Esophagus muscularis mucosa (tissue), 4 donors: ENCODE data around the gene EXOC3L4. TPM values are rescaled to one million over a fixed set of nuclear protein-coding genes. Genes with fewer than 3 reads are reported as not detected.

Source experiments
- DNase-seq: peaks from one replicate; pipeline ENCODE4 v3.0.0-alpha.2; 2017; ENCODE audit errors: extremely low spot score
- H3K27ac ChIP-seq, 4 donors: fragments of 200-600 bp; sonication (generic); replicated peaks in 1 of 4; 1 replicate in 3 of 4; 2 replicates in 1 of 4; pipeline ENCODE4 v1.5.1; 2016 to 2019; ENCODE audit warnings: mild to moderate bottlenecking in 1 of 4
- H3K27me3 ChIP-seq, 4 donors: fragments of 200-600 bp; sonication (generic); one replicate each; pipeline versions ENCODE4 v1.5.1 to v1.6.0; 2016 to 2019
- H3K36me3 ChIP-seq, 4 donors: fragments of 200-600 bp; sonication (generic); one replicate each; pipeline ENCODE4 v1.5.1; 2016 to 2019
- H3K4me1 ChIP-seq, 4 donors: fragments of 200-600 bp; sonication (generic); one replicate each; pipeline ENCODE4 v1.5.1; 2016 to 2019
- H3K4me3 ChIP-seq, 4 donors: fragments of 200-600 bp; sonication (generic); 1 replicate in 2 of 4; 2 replicates in 2 of 4; pipeline ENCODE4 v1.5.1; 2016 to 2019; ENCODE audit warnings: mild to moderate bottlenecking in 4 of 4, moderate library complexity in 1 of 4
- H3K9me3 ChIP-seq, 4 donors: fragments of 200-600 bp; sonication (generic); 1 replicate in 3 of 4; 2 replicates in 1 of 4; pipeline ENCODE4 v1.5.1; 2016 to 2019
- EP300 ChIP-seq: sonication (generic); formaldehyde crosslinking; IDR thresholded peaks from one replicate; pipeline ENCODE4 v1.6.1; 2017; ENCODE audit warnings: antibody characterized with exemption
- POLR2A ChIP-seq: fragments of 450-650 bp; IDR thresholded peaks from one replicate; pipeline ENCODE4 v1.6.1; 2017; ENCODE audit warnings: antibody characterized with exemption, moderate library complexity, mild to moderate bottlenecking, low read depth
- POLR2AphosphoS5 ChIP-seq, 2 donors: sonication (generic); formaldehyde crosslinking; IDR thresholded peaks; one replicate each; pipeline ENCODE4 v1.6.1; 2017; ENCODE audit warnings: antibody characterized with exemption in 2 of 2
- WGBS: methylation state at CpG from one replicate; pipeline ENCODE4 v1.1.5; 2018; 5-methylcytosine and 5-hydroxymethylcytosine counted together
- intact Hi-C: fragments of 100-400 bp; cut with DNase I; formaldehyde crosslinking; loops from one replicate; pipeline ENCODE4 v1.15.1; 2023
- total RNA-seq, 4 donors: library from RNA; depleted of rRNA; stranded (reverse); fragments of >200 nt; gene quantifications; one replicate each; pipeline versions ENCODE4 v1.1.0 to v1.2.1, GENCODE V29; 2016
- TF ChIP-seq, protein P1 (sequence below), 3 experiments: fragments of 200-600 bp in 2 of 3; fragments of 450-650 bp in 1 of 3; sonication (generic) in 2 of 3; IDR thresholded peaks; one replicate each; pipeline ENCODE4 v1.5.1; 2017 to 2019; ENCODE audit warnings: antibody characterized with exemption in 3 of 3, mild to moderate bottlenecking in 2 of 3, moderate library complexity in 1 of 3

EXOC3L4 gene
- total RNA-seq, 4 donors from 2014 or later, result 0.42 to 2.0 (median 1.2) TPM

DNA sequence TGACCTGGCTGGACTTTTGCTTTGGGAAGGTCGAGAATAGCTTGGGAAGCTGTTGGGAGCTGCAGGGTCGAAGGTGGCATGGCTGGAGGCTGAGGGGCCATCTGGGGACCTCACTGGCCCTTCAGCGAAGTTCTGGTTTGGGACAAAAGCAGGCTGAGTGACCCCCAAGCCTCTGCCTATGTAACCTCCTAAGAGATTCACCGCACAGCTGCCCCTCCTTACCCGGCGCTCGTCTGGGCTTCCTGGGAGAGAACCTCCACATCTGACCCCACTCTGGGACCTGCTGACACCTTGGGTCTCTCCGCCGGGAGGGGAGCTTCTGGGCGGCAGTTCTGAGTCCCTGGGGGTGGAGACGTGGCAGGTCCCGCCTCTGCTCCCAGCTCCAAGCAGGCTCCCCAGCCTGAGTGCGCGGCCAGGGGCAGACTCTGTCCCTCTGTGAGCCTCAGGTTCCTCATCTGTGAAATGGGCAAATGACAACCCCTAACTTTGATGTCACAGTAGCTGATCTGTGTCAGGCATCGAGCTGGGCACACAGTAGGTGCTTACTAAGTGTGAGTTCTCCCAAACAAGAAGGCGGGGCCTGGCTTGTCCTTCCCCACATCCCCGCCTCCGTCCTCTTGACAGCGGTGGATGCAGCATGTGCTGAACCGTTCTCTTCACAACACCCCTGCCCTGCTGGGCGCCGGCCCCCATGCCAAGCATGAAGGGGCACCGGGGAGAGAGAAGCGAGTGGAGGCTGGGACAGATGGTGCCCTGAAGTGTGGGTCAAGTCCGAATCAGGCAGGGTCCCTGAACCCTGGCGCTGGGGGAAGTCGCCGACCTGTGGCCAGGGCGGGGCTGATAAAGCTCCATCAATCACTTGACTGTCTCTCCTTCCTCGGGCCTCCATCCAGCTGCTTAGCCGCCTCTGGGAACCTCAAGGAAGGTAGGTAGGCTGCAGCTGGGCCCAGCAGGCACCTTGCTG is 3.8 kb downstream of the EXOC3L4 start:
- no peak overlapping the region for H3K27ac ChIP-seq
- H3K36me3 ChIP-seq, result no peaks in the 10 kb centered on the region
- H3K4me3 ChIP-seq, result no peak overlapping the region
- intact Hi-C loops, result no loop called here
- TF ChIP-seq POLR2A (no peak), POLR2AphosphoS5 (IDR thresholded peaks at IDR 0.05) (no peak), EP300 (no peak)
- TF ChIP-seq, protein P1, sequence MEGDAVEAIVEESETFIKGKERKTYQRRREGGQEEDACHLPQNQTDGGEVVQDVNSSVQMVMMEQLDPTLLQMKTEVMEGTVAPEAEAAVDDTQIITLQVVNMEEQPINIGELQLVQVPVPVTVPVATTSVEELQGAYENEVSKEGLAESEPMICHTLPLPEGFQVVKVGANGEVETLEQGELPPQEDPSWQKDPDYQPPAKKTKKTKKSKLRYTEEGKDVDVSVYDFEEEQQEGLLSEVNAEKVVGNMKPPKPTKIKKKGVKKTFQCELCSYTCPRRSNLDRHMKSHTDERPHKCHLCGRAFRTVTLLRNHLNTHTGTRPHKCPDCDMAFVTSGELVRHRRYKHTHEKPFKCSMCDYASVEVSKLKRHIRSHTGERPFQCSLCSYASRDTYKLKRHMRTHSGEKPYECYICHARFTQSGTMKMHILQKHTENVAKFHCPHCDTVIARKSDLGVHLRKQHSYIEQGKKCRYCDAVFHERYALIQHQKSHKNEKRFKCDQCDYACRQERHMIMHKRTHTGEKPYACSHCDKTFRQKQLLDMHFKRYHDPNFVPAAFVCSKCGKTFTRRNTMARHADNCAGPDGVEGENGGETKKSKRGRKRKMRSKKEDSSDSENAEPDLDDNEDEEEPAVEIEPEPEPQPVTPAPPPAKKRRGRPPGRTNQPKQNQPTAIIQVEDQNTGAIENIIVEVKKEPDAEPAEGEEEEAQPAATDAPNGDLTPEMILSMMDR (IDR thresholded peaks at IDR 0.05), result no peak
- H3K9me3 ChIP-seq, result no peaks in the 10 kb centered on the region
- no peak for DNase-seq
- 72% methylated on average over 23 of the region's 31 CpGs for WGBS
- H3K4me1 ChIP-seq, result peaks cover 9 to 39% (median 33%) of the 10 kb centered on the region in 4 donors
- H3K27me3 ChIP-seq, result peaks cover 0 to 59% (median 19%) of the 10 kb centered on the region in 4 donors

DNA sequence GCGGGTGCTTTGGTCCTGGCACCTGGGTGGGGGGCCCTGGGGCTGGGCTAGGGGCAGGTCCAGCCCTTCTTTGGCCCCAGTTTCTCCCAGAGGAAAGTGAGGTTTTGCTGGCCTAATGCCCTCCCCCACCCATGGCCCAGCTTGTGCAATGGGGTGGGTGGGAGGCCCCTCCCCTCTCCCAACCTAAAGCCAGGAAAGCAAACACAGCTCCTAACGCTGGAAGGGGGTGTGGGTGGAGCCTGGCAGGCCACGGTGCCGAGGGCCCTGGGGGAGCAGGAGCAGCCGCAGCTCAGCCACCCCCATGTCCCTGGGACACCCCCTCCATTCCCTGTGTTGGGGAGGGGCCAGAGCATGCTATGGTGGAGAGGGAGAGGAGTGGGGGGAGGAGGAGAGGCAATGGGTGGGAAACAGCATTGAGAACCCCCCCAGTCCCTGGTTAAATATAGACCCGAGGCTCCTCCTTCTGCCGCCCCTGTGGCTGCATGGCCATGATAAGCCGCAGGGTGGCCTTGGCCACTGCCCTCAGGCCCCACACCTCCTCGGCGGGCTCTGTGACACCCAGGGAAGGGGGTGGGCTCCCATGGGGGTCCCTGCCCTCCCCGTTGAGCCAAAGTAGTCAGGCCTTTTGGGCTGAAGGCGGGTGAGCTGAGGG is 4.7 kb downstream of the EXOC3L4 start:
- intact Hi-C loops, result no loop called here
- TF ChIP-seq EP300, result no peak
- TF ChIP-seq, protein P1 (IDR thresholded peaks at IDR 0.05), result no peak
- TF ChIP-seq POLR2A, result no peak
- TF ChIP-seq POLR2AphosphoS5 (IDR thresholded peaks at IDR 0.05), result no peak
- DNase-seq, result no peak
- H3K4me1 ChIP-seq, result peaks cover 18 to 43% (median 38%) of the 10 kb centered on the region in 4 donors
- H3K27ac ChIP-seq, result no peak overlapping the region
- WGBS, result no CpG with 5 or more reads among the region's 12 CpGs
- H3K36me3 ChIP-seq, result no peaks in the 10 kb centered on the region
- H3K4me3 ChIP-seq, result no peak overlapping the region
- no peaks in the 10 kb centered on the region for H3K9me3 ChIP-seq
- peaks cover 0 to 68% (median 29%) of the 10 kb centered on the region in 4 donors for H3K27me3 ChIP-seq

DNA sequence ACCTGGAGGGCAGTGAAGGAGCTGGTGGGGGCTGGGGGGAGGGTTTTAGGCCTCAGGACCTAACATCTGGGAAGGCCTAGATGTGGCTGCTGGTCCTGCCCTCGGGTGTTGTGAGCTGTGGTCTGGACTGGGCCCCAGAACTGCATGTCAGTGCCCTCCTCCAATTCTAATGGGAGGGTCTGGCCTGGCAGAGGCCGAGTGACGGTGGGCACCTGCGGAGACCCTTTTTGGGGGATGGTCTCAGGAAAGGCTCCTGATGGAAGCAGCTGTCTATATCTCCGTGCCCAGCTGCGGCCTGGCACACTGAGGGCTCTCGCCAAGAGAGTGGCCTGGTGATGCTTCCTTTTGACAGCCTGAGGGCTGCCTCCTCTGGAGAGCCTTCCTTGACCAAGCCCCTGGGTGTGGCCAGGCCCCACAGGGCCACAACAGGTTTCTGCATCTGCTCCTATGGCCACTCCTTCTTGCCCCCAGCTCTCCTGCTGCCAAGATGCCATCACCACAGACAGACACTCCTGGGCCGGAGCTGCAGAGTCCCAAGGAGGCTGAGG is 5.3 kb downstream of the EXOC3L4 start:
- intact Hi-C loops, result no loop called here
- Histone ChIP-seq H3K4me1 (peaks cover 24 to 43% (median 38%) of the 10 kb centered on the region in 4 donors), H3K4me3 (no peak overlapping the region), H3K36me3 (no peaks in the 10 kb centered on the region), H3K27ac (no peak overlapping the region), H3K27me3 (peaks cover 0 to 74% (median 35%) of the 10 kb centered on the region in 4 donors), H3K9me3 (no peaks in the 10 kb centered on the region)
- no CpG with 5 or more reads among the region's 8 CpGs for WGBS
- TF ChIP-seq POLR2AphosphoS5 (IDR thresholded peaks at IDR 0.05) (no peak), EP300 (no peak), POLR2A (no peak)
- DNase-seq, result no peak

GRCh38 chr14:103100281-103101121 is 6.0 kb downstream of the EXOC3L4 start:
- Histone ChIP-seq H3K4me1 (peaks cover 26 to 44% (median 42%) of the 10 kb centered on the region in 4 donors), H3K9me3 (no peaks in the 10 kb centered on the region), H3K27me3 (peaks cover 0 to 81% (median 35%) of the 10 kb centered on the region in 4 donors), H3K27ac (no peak overlapping the region), H3K36me3 (no peaks in the 10 kb centered on the region), H3K4me3 (no peak overlapping the region)
- WGBS, result 88% methylated on average over 17 of the region's 25 CpGs
- DNase-seq, result no peak
- no peak for TF ChIP-seq POLR2AphosphoS5 (IDR thresholded peaks at IDR 0.05)
- no peak for TF ChIP-seq POLR2A
- TF ChIP-seq, protein P1 (IDR thresholded peaks at IDR 0.05), result no peak
- no peak for TF ChIP-seq EP300
- intact Hi-C loops, result no loop called here
